ENCODE measurements around the gene CCDC39.
"Not testable (repeated sequence)": the region's sequence is repeated elsewhere in the genome, so short reads cannot be mapped to it uniquely, and the experiment has no call there.

Gene CCDC39

GRCh38 chr3:180594631-180595558 lies 84.4 kb downstream of the CCDC39 start:
- peak; percentile 43 for TF ChIP-seq CTCF (IDR thresholded peaks at IDR 0.05; ENCODE audit: insufficient read depth, low read depth, low read length, missing control alignments)
- H3K4me3 ChIP-seq (ENCODE audit: low read depth, low read length), result no peak overlapping the region
- peak; percentile 50 for DNase-seq (ENCODE audit: low read depth)

GRCh38 chr3:180593631-180594030 lies 85.7 kb downstream of the CCDC39 start:
- not testable (repeated sequence) for H3K4me3 ChIP-seq (ENCODE audit: low read depth, low read length); DNase-seq (ENCODE audit: low read depth)

GRCh38 chr3:180590396-180590795 lies 88.9 kb downstream of the CCDC39 start:
- no peak for TF ChIP-seq CTCF (IDR thresholded peaks at IDR 0.05; ENCODE audit: insufficient read depth, low read depth, low read length, missing control alignments)
- no peak for DNase-seq (ENCODE audit: low read depth)
- H3K4me3 ChIP-seq (ENCODE audit: low read depth, low read length), result no peak overlapping the region

- H3K4me3 ChIP-seq (ENCODE audit: low read depth, low read length), result no peak overlapping the region
- no peak for DNase-seq (ENCODE audit: low read depth)
- TF ChIP-seq CTCF (IDR thresholded peaks at IDR 0.05; ENCODE audit: insufficient read depth, low read depth, low read length, missing control alignments), result no peak
These were observed 98.4 kb downstream of the CCDC39 start for GRCh38 chr3:180580934-180581333.

GRCh38 chr3:180575571-180575970 lies 103.7 kb downstream of the CCDC39 start:
- DNase-seq (ENCODE audit: low read depth), result no peak
- no peak overlapping the region for H3K4me3 ChIP-seq (ENCODE audit: low read depth, low read length)
- TF ChIP-seq CTCF (IDR thresholded peaks at IDR 0.05; ENCODE audit: insufficient read depth, low read depth, low read length, missing control alignments), result no peak

- peak; percentile 15 for DNase-seq (ENCODE audit: low read depth)
- H3K4me3 ChIP-seq (ENCODE audit: low read depth, low read length), result no peak overlapping the region
- no peak for TF ChIP-seq CTCF (IDR thresholded peaks at IDR 0.05; ENCODE audit: insufficient read depth, low read depth, low read length, missing control alignments)
These were observed 107.3 kb downstream of the CCDC39 start for GRCh38 chr3:180571831-180572598.

- DNase-seq (ENCODE audit: low read depth), result no peak
- H3K4me3 ChIP-seq (ENCODE audit: low read depth, low read length), result no peak overlapping the region
- TF ChIP-seq CTCF (IDR thresholded peaks at IDR 0.05; ENCODE audit: insufficient read depth, low read depth, low read length, missing control alignments), result no peak
These were observed 109.1 kb downstream of the CCDC39 start for GRCh38 chr3:180570238-180570637.
